Measurements from ENCODE around the gene KIF1B. TPM values are rescaled to one million over a fixed set of nuclear protein-coding genes. Genes with fewer than 3 reads are reported as not detected.

Gene KIF1B
- total RNA-seq: 31.0 and 44.1 TPM in 2 replicates

GRCh38 chr1:10209905-10210810 is at the start of gene KIF1B:
Gene KIF1B (plus strand): TSS chr1:10210570. CDS start chr1:10232329, 21,759 bp downstream.

GRCh38 chr1:10398734-10399443 is 188.5 kb downstream of the KIF1B start, which contains the start of gene PGD:
Gene PGD (plus strand): TSS chr1:10399064. CDS start chr1:10399118, 54 bp downstream.

GRCh38 chr1:10430216-10431069 is 220.1 kb downstream of the KIF1B start, which contains the start of gene CENPS:
Gene CENPS (plus strand): TSS chr1:10430433. CDS start chr1:10430518, 85 bp downstream.

Small RNAs within 50 kb of the gene (small RNA-seq; reads per million reads assigned to genes)
- gene MIR1273D: not detected
- gene RNU6-37P: not detected
- not detected for gene RNU6-828P

Other genes starting within 250 kb of the KIF1B start
- not detected in 2 replicates for gene RBP7, start 213.3 kb upstream of the KIF1B start, total RNA-seq
- 49.5 and 49.6 TPM in 2 replicates for gene UBE4B, start 177.6 kb upstream of the KIF1B start, total RNA-seq
- 100 and 158 TPM in 2 replicates for gene PGD, start 188.5 kb downstream of the KIF1B start, total RNA-seq
- gene CENPS, start 219.9 kb downstream of the KIF1B start, total RNA-seq: 8.1 and 8.8 TPM in 2 replicates
- 0.29 and 0.33 TPM in 2 replicates for gene CORT, start 239.5 kb downstream of the KIF1B start, total RNA-seq